Naive thymus-derived CD4-positive, alpha-beta T cell (primary cell): Measurements from ENCODE around the gene ADORA1. TPM values are rescaled to one million over a fixed set of nuclear protein-coding genes. Genes with fewer than 3 reads are reported as not detected.
A peak's percentile ranks its signal among the peaks of the same experiment; 100 is the strongest.

Source experiments
- ATAC-seq: fragments of 150-1000 bp; cut with Tn5 transposase; 2 replicates; pipeline ENCODE4 v1.10.0; 2021; ENCODE audit warnings: mild to moderate bottlenecking, moderate library complexity
- CTCF ChIA-PET: fragments of 350-600 bp; sonication (Branson Sonifier 250); formaldehyde crosslinking; loops from one replicate; lab custom pipeline; 2021; ENCODE audit warnings: antibody characterized with exemption; lab: Charles Lee
- POLR2A ChIA-PET: fragments of 350-600 bp; sonication (Branson Sonifier 250); formaldehyde crosslinking; loops from one replicate; lab custom pipeline; 2021; ENCODE audit warnings: antibody characterized with exemption, inconsistent platforms; lab: Charles Lee
- DNase-seq, 9 donors: peaks; one replicate each; pipeline versions ENCODE4 v3.0.0 to v3.0.0-alpha.2; 2020 to 2022; ENCODE audit warnings: mixed read lengths in 1 of 9
- H3K27ac ChIP-seq: one replicate; pipeline ENCODE4 v1.7.0; 2013; ENCODE audit warnings: mild to moderate bottlenecking, low read depth, low read length, moderate library complexity
- H3K27me3 ChIP-seq, 2 donors: one replicate each; pipeline ENCODE4 v1.7.0; 2013; ENCODE audit warnings: low read length in 2 of 2, mild to moderate bottlenecking in 2 of 2, moderate library complexity in 2 of 2; ENCODE audit not compliant: control insufficient read depth in 2 of 2, insufficient read depth in 2 of 2
- H3K36me3 ChIP-seq, 3 experiments: 1 replicate in 2 of 3; 2 replicates in 1 of 3; pipeline ENCODE4 v1.7.0; 2013; ENCODE audit warnings: low read length in 3 of 3, mild to moderate bottlenecking in 3 of 3, moderate library complexity in 1 of 3; ENCODE audit not compliant: insufficient read depth in 3 of 3, control insufficient read depth in 2 of 3
- H3K4me1 ChIP-seq, 2 donors: one replicate each; pipeline ENCODE4 v1.7.0; 2013; ENCODE audit warnings: low read length in 2 of 2, mild to moderate bottlenecking in 2 of 2, moderate library complexity in 1 of 2; ENCODE audit not compliant: control insufficient read depth in 2 of 2, insufficient read depth in 2 of 2
- H3K4me3 ChIP-seq: 2 replicates; pipeline ENCODE4 v1.7.0; 2013; ENCODE audit warnings: mild to moderate bottlenecking, low read length
- H3K9me3 ChIP-seq, 3 experiments: 1 replicate in 2 of 3; 2 replicates in 1 of 3; pipeline ENCODE4 v1.7.0; 2013; ENCODE audit warnings: low read length in 3 of 3; ENCODE audit not compliant: control insufficient read depth in 2 of 3
- H3K27ac Mint-ChIP-seq, 9 donors: one replicate each; pipeline ENCODE4 v1.8.0; 2020 to 2022; ENCODE audit warnings: mixed read lengths in 9 of 9, mild to moderate bottlenecking in 8 of 9, moderate library complexity in 5 of 9, inconsistent platforms in 2 of 9
- H3K27me3 Mint-ChIP-seq, 5 donors: one replicate each; pipeline ENCODE4 v1.8.0; 2021 to 2022; ENCODE audit warnings: mixed read lengths in 5 of 5, mild to moderate bottlenecking in 1 of 5
- H3K36me3 Mint-ChIP-seq, 5 donors: one replicate each; pipeline ENCODE4 v1.8.0; 2020 to 2022; ENCODE audit warnings: mixed read lengths in 5 of 5, mild to moderate bottlenecking in 3 of 5, inconsistent platforms in 1 of 5
- H3K4me1 Mint-ChIP-seq, 7 donors: one replicate each; pipeline ENCODE4 v1.8.0; 2020 to 2022; ENCODE audit warnings: mixed read lengths in 7 of 7, mild to moderate bottlenecking in 3 of 7, inconsistent platforms in 1 of 7
- H3K4me3 Mint-ChIP-seq, 10 donors: one replicate each; pipeline ENCODE4 v1.8.0; 2020 to 2022; ENCODE audit warnings: mild to moderate bottlenecking in 10 of 10, mixed read lengths in 10 of 10, moderate library complexity in 6 of 10, inconsistent platforms in 2 of 10
- H3K9me3 Mint-ChIP-seq, 11 donors: one replicate each; pipeline ENCODE4 v1.8.0; 2020 to 2022; ENCODE audit warnings: mixed read lengths in 11 of 11, mild to moderate bottlenecking in 4 of 11, inconsistent platforms in 1 of 11, moderate library complexity in 1 of 11
- intact Hi-C, 2 donors: fragments of 100-400 bp; cut with micrococcal nuclease; formaldehyde crosslinking; loops; one replicate each; pipeline ENCODE4 v1.15.1; 2023
- polyA plus RNA-seq, 2 donors: library from polyadenylated mRNA; unstranded; fragments of 300-500 nt; fragmentation: Illumina TruSeq; gene quantifications; one replicate each; pipeline ENCODE4 v1.2.3, GENCODE V29; 2021
- total RNA-seq, 6 experiments: library from RNA in 5 of 6; stranded (reverse) in 5 of 6; gene quantifications; 1 replicate in 5 of 6; 2 replicates in 1 of 6; pipeline ENCODE4 v1.2.3 and lab custom pipeline; 2021 to 2026

The ADORA1 gene
- total and polyA plus RNA-seq, 7 experiments from 2014 or later, result 0.44 TPM; not detected in 6

- DNase-seq, result no peak
- no peaks in the 10 kb centered on the region for H3K36me3 ChIP-seq
Measured at GRCh38 chr1:203093754-203094410, 33.6 kb upstream of the ADORA1 start.

GRCh38 chr1:203095061-203095690 is 32.4 kb upstream of the ADORA1 start:
- Mint-ChIP-seq H3K27ac (no peak overlapping the region), H3K4me1 (no peaks in the 10 kb centered on the region), H3K4me3 (no peak overlapping the region), H3K9me3 (peaks cover 13 to 41% (median 30%) of the 10 kb centered on the region in 11 donors), H3K27me3 (peaks cover 12 to 53% (median 33%) of the 10 kb centered on the region in 5 donors), H3K36me3 (peaks cover 0 to 16% (median 0%) of the 10 kb centered on the region in 5 donors)
- ATAC-seq (no peak), DNase-seq (no peak)
- Histone ChIP-seq H3K36me3 (no peaks in the 10 kb centered on the region), H3K27ac (no peak overlapping the region), H3K4me3 (no peak overlapping the region), H3K4me1 (no peaks in the 10 kb centered on the region), H3K9me3 (peaks cover 0 to 6% (median 0%) of the 10 kb centered on the region in 3 experiments), H3K27me3 (no peaks in the 10 kb centered on the region)
- ChIA-PET CTCF (no interaction called here), POLR2A (no interaction called here)
- intact Hi-C loops, result no loop called here

More at GRCh38 chr1:203093754-203094410, 33.6 kb upstream of the ADORA1 start:
- Mint-ChIP-seq H3K4me3 (no peak overlapping the region), H3K27ac (no peak overlapping the region), H3K36me3 (peaks cover 0 to 16% (median 0%) of the 10 kb centered on the region in 5 donors), H3K9me3 (peaks cover 13 to 41% (median 30%) of the 10 kb centered on the region in 11 donors), H3K27me3 (peaks cover 12 to 53% (median 30%) of the 10 kb centered on the region in 5 donors), H3K4me1 (no peaks in the 10 kb centered on the region)
- H3K4me3 ChIP-seq, result no peak overlapping the region
- CTCF ChIA-PET, result no interaction called here
- POLR2A ChIA-PET, result no interaction called here
- H3K27me3 ChIP-seq, result no peaks in the 10 kb centered on the region
- no peak for ATAC-seq
- intact Hi-C loops, result no loop called here
- H3K27ac ChIP-seq, result no peak overlapping the region
- peaks cover 0 to 6% (median 0%) of the 10 kb centered on the region in 3 experiments for H3K9me3 ChIP-seq
- no peaks in the 10 kb centered on the region for H3K4me1 ChIP-seq

DNA sequence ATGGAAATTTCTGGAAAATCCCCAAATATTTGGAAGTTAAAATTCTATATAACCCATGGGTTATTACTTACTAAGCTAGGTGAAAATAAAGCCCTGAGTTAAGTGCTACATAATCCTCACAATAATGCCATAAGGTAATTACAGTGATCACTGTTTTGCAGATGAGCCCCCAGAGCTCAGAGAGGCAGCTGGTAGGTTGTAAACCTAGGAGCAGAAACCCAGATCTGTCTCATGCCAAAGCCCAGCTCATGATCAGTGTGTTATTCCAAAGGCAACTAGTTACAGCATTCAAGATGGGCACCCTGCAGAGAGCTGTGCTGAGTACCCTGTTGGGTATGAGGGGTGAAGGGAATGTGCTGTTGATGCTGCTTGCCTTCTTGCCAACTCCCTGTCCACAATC is 31.0 kb upstream of the ADORA1 start:
- Histone ChIP-seq H3K4me1 (no peaks in the 10 kb centered on the region), H3K27me3 (no peaks in the 10 kb centered on the region), H3K36me3 (no peaks in the 10 kb centered on the region), H3K27ac (no peak overlapping the region), H3K9me3 (peaks cover 0 to 6% (median 0%) of the 10 kb centered on the region in 3 experiments), H3K4me3 (no peak overlapping the region)
- ChIA-PET POLR2A (no interaction called here), CTCF (no interaction called here)
- H3K4me1 Mint-ChIP-seq, result peaks cover 0 to 2% (median 0%) of the 10 kb centered on the region in 7 donors
- no peak overlapping the region for H3K27ac Mint-ChIP-seq
- H3K27me3 Mint-ChIP-seq, result peaks cover 18 to 54% (median 31%) of the 10 kb centered on the region in 5 donors
- ATAC-seq (no peak), DNase-seq (no peak)
- H3K4me3 Mint-ChIP-seq, result no peak overlapping the region
- peaks cover 0 to 16% (median 0%) of the 10 kb centered on the region in 5 donors for H3K36me3 Mint-ChIP-seq
- intact Hi-C loops, result no loop called here
- H3K9me3 Mint-ChIP-seq, result peaks cover 13 to 41% (median 30%) of the 10 kb centered on the region in 11 donors

DNA sequence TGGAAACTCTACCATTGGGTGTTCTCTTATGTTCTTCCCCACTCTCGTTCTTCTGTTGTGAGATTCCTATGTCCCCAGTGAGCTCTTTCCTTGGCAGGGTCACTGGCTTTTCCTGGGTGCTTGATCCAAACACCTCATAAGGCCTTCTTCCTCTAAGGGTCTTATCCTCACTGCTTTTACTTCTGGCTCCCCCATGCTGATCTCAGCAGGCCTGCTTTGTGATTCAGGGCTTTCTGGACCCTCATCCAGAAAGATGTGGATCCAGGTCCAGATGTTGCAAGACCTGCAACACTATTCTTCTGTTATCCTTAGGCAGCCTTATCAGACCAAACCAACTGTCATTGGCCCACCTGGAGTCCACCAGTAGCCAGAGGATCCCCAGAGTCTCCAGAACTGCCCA is 30.5 kb upstream of the ADORA1 start:
- peaks cover 0 to 6% (median 0%) of the 10 kb centered on the region in 3 experiments for H3K9me3 ChIP-seq
- H3K4me1 ChIP-seq, result no peaks in the 10 kb centered on the region
- intact Hi-C loops, result no loop called here
- Mint-ChIP-seq H3K36me3 (peaks cover 0 to 16% (median 0%) of the 10 kb centered on the region in 5 donors), H3K4me3 (no peak overlapping the region), H3K27me3 (peaks cover 17 to 50% (median 28%) of the 10 kb centered on the region in 5 donors), H3K9me3 (peaks cover 13 to 41% (median 30%) of the 10 kb centered on the region in 11 donors), H3K27ac (no peak overlapping the region), H3K4me1 (peaks cover 0 to 2% (median 0%) of the 10 kb centered on the region in 7 donors)
- no peaks in the 10 kb centered on the region for H3K27me3 ChIP-seq
- no peaks in the 10 kb centered on the region for H3K36me3 ChIP-seq
- H3K4me3 ChIP-seq, result no peak overlapping the region
- no peak for ATAC-seq
- ChIA-PET CTCF (no interaction called here), POLR2A (no interaction called here)
- DNase-seq, result no peak
- H3K27ac ChIP-seq, result no peak overlapping the region

DNA sequence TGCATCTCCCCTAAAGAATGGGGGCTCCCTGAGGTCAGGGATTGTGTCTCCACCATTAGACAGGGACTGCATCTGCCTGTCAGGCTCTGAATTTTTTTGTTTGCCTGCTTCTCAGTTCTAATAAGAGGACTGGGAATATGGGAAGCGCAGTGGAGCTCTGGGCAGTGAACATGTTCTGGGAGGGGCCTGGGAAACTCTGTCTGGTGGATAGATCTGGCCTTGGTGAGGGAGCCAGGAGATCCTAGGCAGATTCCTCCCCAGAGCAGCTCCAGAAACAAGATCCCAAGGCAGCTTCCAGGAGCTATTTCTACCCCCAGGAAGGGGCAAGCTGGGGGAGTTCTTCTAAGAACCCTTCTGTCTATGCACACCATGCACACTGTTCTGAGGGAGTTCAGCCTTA is 29.1 kb upstream of the ADORA1 start:
- H3K36me3 ChIP-seq, result no peaks in the 10 kb centered on the region
- ChIA-PET POLR2A (no interaction called here), CTCF (no interaction called here)
- no peak overlapping the region for H3K27ac ChIP-seq
- intact Hi-C loops, result no loop called here
- peaks cover 0 to 2% (median 0%) of the 10 kb centered on the region in 7 donors for H3K4me1 Mint-ChIP-seq
- peaks cover 13 to 37% (median 25%) of the 10 kb centered on the region in 5 donors for H3K27me3 Mint-ChIP-seq
- H3K36me3 Mint-ChIP-seq, result peaks cover 0 to 16% (median 0%) of the 10 kb centered on the region in 5 donors
- no peaks in the 10 kb centered on the region for H3K27me3 ChIP-seq
- peak overlapping the region in 1 of 10 donors; percentile 22 for H3K4me3 Mint-ChIP-seq
- peaks cover 13 to 40% (median 27%) of the 10 kb centered on the region in 11 donors for H3K9me3 Mint-ChIP-seq
- H3K9me3 ChIP-seq, result peaks cover 0 to 6% (median 0%) of the 10 kb centered on the region in 3 experiments
- no peak for DNase-seq
- H3K4me3 ChIP-seq, result no peak overlapping the region
- H3K27ac Mint-ChIP-seq, result no peak overlapping the region
- no peaks in the 10 kb centered on the region for H3K4me1 ChIP-seq
- no peak for ATAC-seq

DNA sequence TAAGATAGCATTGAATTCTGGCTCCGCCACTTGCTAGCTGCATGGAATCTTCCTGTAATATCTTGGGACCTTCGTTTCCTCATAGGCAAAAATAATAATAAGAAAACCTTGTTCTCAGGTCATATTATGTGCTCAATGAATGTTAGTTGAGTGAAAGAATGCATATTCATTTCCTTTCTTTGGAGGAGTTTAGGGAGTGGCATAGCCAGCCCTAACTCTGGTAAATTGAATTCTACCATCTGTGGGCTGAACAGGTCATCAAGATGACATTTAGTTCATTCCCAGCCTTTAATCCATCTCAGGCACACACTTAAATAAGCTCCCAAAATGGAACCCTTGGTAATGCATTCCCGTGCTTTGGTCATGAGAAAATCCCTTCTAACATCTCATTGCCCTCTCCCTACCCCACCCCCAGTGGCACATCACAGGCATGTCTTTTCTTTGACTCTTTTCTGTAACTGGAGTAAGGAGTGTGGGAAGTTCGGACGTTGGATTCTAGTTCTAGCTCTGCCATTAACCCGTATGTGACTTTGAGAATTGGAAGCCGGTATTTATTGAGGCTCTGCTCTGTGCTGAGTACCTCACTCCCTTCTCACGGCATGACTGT is 28.5 kb upstream of the ADORA1 start:
- peaks cover 0 to 2% (median 0%) of the 10 kb centered on the region in 7 donors for H3K4me1 Mint-ChIP-seq
- CTCF ChIA-PET, result no interaction called here
- H3K4me3 Mint-ChIP-seq, result no peak overlapping the region
- H3K9me3 ChIP-seq, result peaks cover 0 to 6% (median 0%) of the 10 kb centered on the region in 3 experiments
- no peak overlapping the region for H3K27ac Mint-ChIP-seq
- DNase-seq (no peak), ATAC-seq (no peak)
- peaks cover 0 to 16% (median 0%) of the 10 kb centered on the region in 5 donors for H3K36me3 Mint-ChIP-seq
- no peaks in the 10 kb centered on the region for H3K4me1 ChIP-seq
- H3K27me3 ChIP-seq, result no peaks in the 10 kb centered on the region
- POLR2A ChIA-PET, result no interaction called here
- peaks cover 15 to 37% (median 25%) of the 10 kb centered on the region in 5 donors for H3K27me3 Mint-ChIP-seq
- intact Hi-C loops, result no loop called here
- no peak overlapping the region for H3K4me3 ChIP-seq
- no peak overlapping the region for H3K27ac ChIP-seq
- H3K9me3 Mint-ChIP-seq, result peaks cover 13 to 35% (median 27%) of the 10 kb centered on the region in 11 donors
- H3K36me3 ChIP-seq, result no peaks in the 10 kb centered on the region
